Loucy (cell line): Measurements from ENCODE around the gene PXN.

ENCODE experiments used
- H2AFZ ChIP-seq: fragments of 200-600 bp; sonication (generic); 2 replicates; pipeline ENCODE4 v1.6.0; 2016; ENCODE audit warnings: antibody characterized with exemption, mild to moderate bottlenecking, low read length, moderate library complexity
- H3F3A ChIP-seq: fragments of 200-600 bp; 2 replicates; pipeline ENCODE4 v1.6.0; 2016; ENCODE audit warnings: antibody characterized with exemption, low read depth, mild to moderate bottlenecking
- H3K27me3 ChIP-seq: fragments of 200-600 bp; sonication (generic); 2 replicates; pipeline ENCODE4 v1.6.1; 2014; ENCODE audit warnings: low read length, mild to moderate bottlenecking; ENCODE audit not compliant: insufficient read depth, poor library complexity, severe bottlenecking
- H3K36me3 ChIP-seq: fragments of 200-600 bp; sonication (generic); 2 replicates; pipeline ENCODE4 v1.6.1; 2016; ENCODE audit warnings: low read length; ENCODE audit not compliant: insufficient read depth
- H3K4me1 ChIP-seq: fragments of 200-600 bp; sonication (generic); 2 replicates; pipeline ENCODE4 v1.5.1; 2014; ENCODE audit warnings: low read length, mild to moderate bottlenecking; ENCODE audit not compliant: insufficient read depth, poor library complexity, severe bottlenecking
- H3K4me2 ChIP-seq: fragments of 200-600 bp; sonication (generic); 2 replicates; pipeline ENCODE4 v1.6.0; 2014; ENCODE audit warnings: antibody characterized with exemption, low read length, low read depth, mild to moderate bottlenecking; ENCODE audit not compliant: poor library complexity, severe bottlenecking
- H3K4me3 ChIP-seq: fragments of 200-600 bp; sonication (generic); 2 replicates; pipeline ENCODE4 v1.5.1; 2014; ENCODE audit warnings: low read length, mild to moderate bottlenecking, mixed read lengths; ENCODE audit not compliant: poor library complexity, severe bottlenecking
- H3K79me2 ChIP-seq: fragments of 200-600 bp; sonication (generic); 2 replicates; pipeline ENCODE4 v1.6.1; 2014; ENCODE audit warnings: low read length; ENCODE audit not compliant: insufficient read depth
- H3K9ac ChIP-seq: fragments of 200-600 bp; sonication (generic); 2 replicates; pipeline ENCODE4 v1.6.0; 2014; ENCODE audit warnings: mild to moderate bottlenecking, low read depth, low read length, moderate library complexity; ENCODE audit not compliant: poor library complexity, severe bottlenecking
- H3K9me2 ChIP-seq: fragments of 200-600 bp; sonication (generic); replicated peaks from 2 replicates; pipeline ENCODE4 v1.6.1; 2016; ENCODE audit warnings: low read depth, low read length, mixed read lengths
- H3K9me3 ChIP-seq: fragments of 200-600 bp; sonication (generic); 2 replicates; pipeline ENCODE4 v1.6.1; 2014; ENCODE audit warnings: mild to moderate bottlenecking, antibody characterized with exemption, low read length, low read depth; ENCODE audit not compliant: insufficient read depth
- H4K20me1 ChIP-seq: fragments of 200-600 bp; sonication (generic); 2 replicates; pipeline ENCODE4 v1.6.0; 2014; ENCODE audit warnings: antibody characterized with exemption, low read length, mild to moderate bottlenecking; ENCODE audit not compliant: insufficient read depth, poor library complexity, severe bottlenecking
- CTCF ChIP-seq: fragments of 200-600 bp; sonication (generic); conservative IDR thresholded peaks from 2 replicates; pipeline ENCODE4 v1.5.1; 2014; ENCODE audit warnings: mild to moderate bottlenecking, antibody characterized with exemption, low read length
- EZH2phosphoT487 ChIP-seq: fragments of 200-600 bp; IDR thresholded peaks from 2 replicates; pipeline ENCODE4 v1.6.1; 2018; ENCODE audit warnings: antibody characterized with exemption, mild to moderate bottlenecking, moderate library complexity, borderline replicate concordance

Gene PXN

GRCh38 chr12:120221576-120221900 lies 44.0 kb downstream of the PXN start:
- H4K20me1 ChIP-seq, result no peaks in the 10 kb centered on the region
- H3K79me2 ChIP-seq, result no peaks in the 10 kb centered on the region
- H3K4me1 ChIP-seq, result no peaks in the 10 kb centered on the region
- TF ChIP-seq CTCF (no peak), EZH2phosphoT487 (no peak)
- H3K36me3 ChIP-seq, result no peaks in the 10 kb centered on the region
- H3K4me2 ChIP-seq, result no peak overlapping the region
- H3K4me3 ChIP-seq, result no peak overlapping the region
- no peaks in the 10 kb centered on the region for H3K9me2 ChIP-seq
- no peaks in the 10 kb centered on the region for H3K9me3 ChIP-seq
- no peaks in the 10 kb centered on the region for H3F3A ChIP-seq
- H3K27me3 ChIP-seq, result no peaks in the 10 kb centered on the region
- H3K9ac ChIP-seq, result no peak overlapping the region
- no peak overlapping the region for H2AFZ ChIP-seq

GRCh38 chr12:120220838-120221575 lies 44.5 kb downstream of the PXN start:
- Histone ChIP-seq H2AFZ (no peak overlapping the region), H3K9ac (no peak overlapping the region), H3K4me2 (no peak overlapping the region), H3F3A (no peaks in the 10 kb centered on the region), H3K36me3 (no peaks in the 10 kb centered on the region), H3K9me2 (no peaks in the 10 kb centered on the region), H3K9me3 (no peaks in the 10 kb centered on the region), H3K4me3 (no peak overlapping the region), H3K79me2 (no peaks in the 10 kb centered on the region), H4K20me1 (no peaks in the 10 kb centered on the region), H3K27me3 (no peaks in the 10 kb centered on the region), H3K4me1 (no peaks in the 10 kb centered on the region)
- TF ChIP-seq EZH2phosphoT487, result no peak
- TF ChIP-seq CTCF, result no peak

GRCh38 chr12:120218680-120219606 lies 46.6 kb downstream of the PXN start:
- Histone ChIP-seq H3K9me2 (no peaks in the 10 kb centered on the region), H2AFZ (no peak overlapping the region), H3K36me3 (no peaks in the 10 kb centered on the region), H3F3A (no peaks in the 10 kb centered on the region), H3K79me2 (no peaks in the 10 kb centered on the region), H3K4me2 (no peak overlapping the region), H3K27me3 (no peaks in the 10 kb centered on the region), H4K20me1 (no peaks in the 10 kb centered on the region), H3K9ac (no peak overlapping the region), H3K4me3 (no peak overlapping the region), H3K4me1 (no peaks in the 10 kb centered on the region), H3K9me3 (no peaks in the 10 kb centered on the region)
- TF ChIP-seq CTCF (no peak), EZH2phosphoT487 (no peak)
